ENCODE measurements around the gene CPNE8. TPM values are rescaled to one million over a fixed set of nuclear protein-coding genes. Genes with fewer than 3 reads are reported as not detected.

The CPNE8 gene
- total RNA-seq: 10.2 and 18.6 TPM in 2 replicates

DNA sequence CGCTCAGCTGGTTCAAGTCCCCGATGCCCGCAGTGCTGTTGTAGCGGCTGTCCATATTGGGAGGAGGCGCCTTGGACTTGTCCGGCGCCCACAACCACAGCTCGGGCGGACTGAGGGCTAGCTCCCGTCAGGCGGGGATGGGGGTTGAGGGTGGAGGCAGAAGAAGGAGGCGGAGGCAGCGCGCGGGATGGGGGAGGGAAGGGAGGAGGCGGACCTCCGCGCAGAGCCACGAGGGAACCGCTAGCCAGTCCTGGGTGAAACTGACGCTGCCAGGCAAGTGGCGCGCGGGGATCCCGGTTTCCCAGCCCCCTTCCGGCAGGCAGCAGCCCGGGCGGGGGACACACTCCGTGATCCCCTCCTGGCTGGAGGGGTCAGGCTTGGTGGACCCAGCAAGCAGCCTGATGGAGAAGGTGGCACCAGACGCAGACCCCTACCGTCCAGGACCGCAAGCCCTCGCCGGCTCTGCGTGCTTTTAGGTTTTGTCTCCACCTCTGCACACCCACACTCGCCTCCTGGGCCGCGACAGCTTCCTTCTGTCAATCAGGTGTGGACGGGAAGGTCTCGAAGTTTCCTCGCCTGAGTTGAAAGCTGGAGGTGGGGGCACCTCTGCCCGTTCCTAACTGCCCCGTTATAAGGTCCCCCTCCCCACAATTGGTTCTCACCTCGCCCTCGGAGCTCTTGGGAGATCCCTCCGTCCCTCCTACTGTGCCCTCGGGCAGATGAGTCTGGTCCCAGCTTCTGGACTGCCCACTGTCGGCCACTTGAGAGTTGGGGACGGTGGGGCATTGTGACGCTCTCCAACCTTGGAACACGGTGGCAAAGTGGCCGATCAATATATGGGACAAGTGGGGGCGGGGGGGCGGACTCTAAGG is at the start of gene CPNE8:
Gene CPNE8 (minus strand): TSS at position 112 of the 872 bp plus-strand sequence. CDS start 57 bp downstream, at position 55.

